Mammary epithelial cell (primary cell): ENCODE data around the gene CREG2.

Source experiments
- EZH2 ChIP-seq: IDR thresholded peaks from 2 replicates; pipeline ENCODE4 v1.6.1; 2012; ENCODE audit warnings: low read length, inconsistent platforms, borderline replicate concordance
- TF ChIP-seq, protein P1 (sequence below), 2 donors: IDR thresholded peaks in 1 of 2; conservative IDR thresholded peaks in 1 of 2; 2 replicates each; pipeline ENCODE4 v1.5.1; 2011 to 2012; ENCODE audit warnings: inconsistent platforms in 2 of 2, low read length in 2 of 2, mild to moderate bottlenecking in 2 of 2, control low read depth in 1 of 2, low read depth in 1 of 2; ENCODE audit not compliant: insufficient read depth in 1 of 2; ENCODE audit errors: extremely low read depth in 1 of 2

DNA sequence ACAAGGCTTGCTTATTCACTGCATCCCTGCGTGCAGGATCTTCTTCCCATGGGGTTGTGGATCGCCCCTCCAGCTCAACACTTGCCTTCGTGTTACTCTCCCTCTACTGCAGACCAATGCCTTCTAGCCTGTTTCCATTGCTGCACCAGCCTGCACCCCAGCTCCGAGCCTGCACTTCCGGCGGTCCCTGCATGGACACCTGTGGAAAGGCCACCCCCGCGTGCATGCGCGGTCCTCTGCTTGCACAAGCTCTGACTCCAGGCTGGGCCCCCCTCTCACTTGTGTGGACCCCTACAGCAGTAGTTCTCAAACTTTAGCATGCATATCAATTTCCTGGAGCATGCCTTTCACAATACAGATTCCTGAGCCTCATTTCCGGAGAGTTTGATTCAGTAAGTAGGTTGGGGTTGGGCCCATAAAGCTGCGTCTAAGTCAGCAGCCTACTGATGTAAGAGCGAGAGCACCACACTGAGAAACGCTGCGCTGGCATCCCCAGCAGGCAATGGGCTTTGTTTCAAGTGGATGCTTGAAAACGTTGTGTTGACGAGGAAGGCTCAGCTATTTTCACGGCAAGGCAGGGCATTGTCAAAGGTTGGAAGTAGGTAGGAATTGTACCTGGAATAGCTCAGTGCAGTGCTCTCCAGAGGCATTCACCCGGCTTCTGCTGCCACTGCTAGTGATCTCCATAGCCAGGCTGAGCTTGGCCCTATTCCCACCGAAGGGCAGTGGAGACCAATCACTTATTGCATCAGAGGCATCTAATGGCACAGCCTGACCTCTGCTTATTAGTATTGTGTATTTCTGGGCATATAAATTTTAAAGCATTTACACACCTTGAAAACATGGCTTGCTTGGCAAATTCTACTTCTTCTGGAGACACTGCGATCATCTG lies 32.6 kb downstream of the CREG2 start:
- TF ChIP-seq, protein P1, sequence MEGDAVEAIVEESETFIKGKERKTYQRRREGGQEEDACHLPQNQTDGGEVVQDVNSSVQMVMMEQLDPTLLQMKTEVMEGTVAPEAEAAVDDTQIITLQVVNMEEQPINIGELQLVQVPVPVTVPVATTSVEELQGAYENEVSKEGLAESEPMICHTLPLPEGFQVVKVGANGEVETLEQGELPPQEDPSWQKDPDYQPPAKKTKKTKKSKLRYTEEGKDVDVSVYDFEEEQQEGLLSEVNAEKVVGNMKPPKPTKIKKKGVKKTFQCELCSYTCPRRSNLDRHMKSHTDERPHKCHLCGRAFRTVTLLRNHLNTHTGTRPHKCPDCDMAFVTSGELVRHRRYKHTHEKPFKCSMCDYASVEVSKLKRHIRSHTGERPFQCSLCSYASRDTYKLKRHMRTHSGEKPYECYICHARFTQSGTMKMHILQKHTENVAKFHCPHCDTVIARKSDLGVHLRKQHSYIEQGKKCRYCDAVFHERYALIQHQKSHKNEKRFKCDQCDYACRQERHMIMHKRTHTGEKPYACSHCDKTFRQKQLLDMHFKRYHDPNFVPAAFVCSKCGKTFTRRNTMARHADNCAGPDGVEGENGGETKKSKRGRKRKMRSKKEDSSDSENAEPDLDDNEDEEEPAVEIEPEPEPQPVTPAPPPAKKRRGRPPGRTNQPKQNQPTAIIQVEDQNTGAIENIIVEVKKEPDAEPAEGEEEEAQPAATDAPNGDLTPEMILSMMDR (conservative IDR thresholded peaks at IDR 0.05 in 1 of 2, IDR thresholded peaks at IDR 0.05 in 1 of 2; ENCODE audit: extremely low read depth in 1 of 2, insufficient read depth in 1 of 2, low read depth in 1 of 2, low read length in 2 of 2), result no peak
- no peak for TF ChIP-seq EZH2
